PC-9 (cell line): ENCODE results near the gene DDX27.

Source experiments
- CTCF ChIP-seq: fragments of 200-600 bp; sonication (generic); conservative IDR thresholded peaks from 2 replicates; pipeline ENCODE4 v1.6.1; 2017; ENCODE audit warnings: mixed run types, antibody characterized with exemption, mild to moderate bottlenecking, moderate library complexity
- EZH2 ChIP-seq: fragments of 200-600 bp; sonication (generic); IDR thresholded peaks from 2 replicates; pipeline ENCODE4 v1.8.0; 2017; ENCODE audit warnings: antibody characterized with exemption, low read depth

- TF ChIP-seq CTCF (no peak), EZH2 (no peak)
Observed at GRCh38 chr20:49281913-49282467, 62.8 kb downstream of the DDX27 start.
